Hindlimb muscle (tissue), 1 donor: Measurements from ENCODE around the gene RBM4. TPM values are rescaled to one million over a fixed set of nuclear protein-coding genes. Genes with fewer than 3 reads are reported as not detected.

Experiments used
- DNase-seq: peaks from one replicate; pipeline ENCODE4 v3.0.0-alpha.2; 2013
- polyA plus RNA-seq: library from polyadenylated mRNA; unstranded; fragments of 120-200 nt; gene quantifications from one replicate; pipeline ENCODE4 v1.2.1, GENCODE V29; 2013; ENCODE audit not compliant: insufficient read length

The RBM4 gene
- polyA plus RNA-seq, 1 donor: 141 TPM

GRCh38 chr11:66652651-66653050 is 14.1 kb downstream of the RBM4 start:
- no peak for DNase-seq

GRCh38 chr11:66653123-66653522 is 14.6 kb downstream of the RBM4 start:
- DNase-seq: no peak

GRCh38 chr11:66659763-66660162 is 21.3 kb downstream of the RBM4 start:
- DNase-seq: no peak

GRCh38 chr11:66663741-66664296 is 25.3 kb downstream of the RBM4 start:
- no peak for DNase-seq

GRCh38 chr11:66665369-66665768 is 26.9 kb downstream of the RBM4 start:
- DNase-seq: no peak

- no peak for DNase-seq
These were observed 32.3 kb downstream of the RBM4 start for GRCh38 chr11:66670816-66671215.

- no peak for DNase-seq
These were observed 36.6 kb downstream of the RBM4 start for GRCh38 chr11:66674964-66675602.

GRCh38 chr11:66676282-66676919 is 37.9 kb downstream of the RBM4 start:
- DNase-seq: no peak

- DNase-seq: no peak
These were observed 38.6 kb downstream of the RBM4 start for GRCh38 chr11:66676931-66677598.

GRCh38 chr11:66677599-66678375 is 39.3 kb downstream of the RBM4 start, which contains the start of gene RBM4B:
Gene RBM4B, minus strand, starts transcription at chr11:66677887. Its CDS starts 808 bp downstream, at chr11:66677079.
- DNase-seq: peak; percentile 99

GRCh38 chr11:66680966-66681645 is 42.6 kb downstream of the RBM4 start:
- DNase-seq: no peak

- DNase-seq: no peak
These were observed 45.4 kb downstream of the RBM4 start for GRCh38 chr11:66683877-66684276.

GRCh38 chr11:66684635-66685034 is 46.1 kb downstream of the RBM4 start:
- no peak for DNase-seq

- no peak for DNase-seq
These were observed 47.0 kb downstream of the RBM4 start for GRCh38 chr11:66685276-66686099.

- DNase-seq: no peak
These were observed 47.7 kb downstream of the RBM4 start for GRCh38 chr11:66686100-66686785.

- no peak for DNase-seq
These were observed 48.6 kb downstream of the RBM4 start for GRCh38 chr11:66686801-66687750.

GRCh38 chr11:66687831-66688281 is 49.4 kb downstream of the RBM4 start:
- DNase-seq: no peak

GRCh38 chr11:66688561-66689534 is 50.3 kb downstream of the RBM4 start:
- no peak for DNase-seq
